HepG2 (cell line): ENCODE measurements around the gene AMIGO1. TPM values are rescaled to one million over a fixed set of nuclear protein-coding genes. Genes with fewer than 3 reads are reported as not detected.

Source experiments
- CREB1 ChIP-seq, 2 experiments: fragments of 450-650 bp in 1 of 2; IDR thresholded peaks; 2 replicates each; pipeline ENCODE4 v1.6.1; 2016 to 2017; ENCODE audit warnings: control low read depth in 1 of 2, mild to moderate bottlenecking in 1 of 2, missing compliant biosample characterization in 1 of 2, missing genetic modification characterization in 1 of 2
- FOSL1 ChIP-seq: sonication (generic); formaldehyde crosslinking; IDR thresholded peaks from 2 replicates; pipeline ENCODE4 v1.9.0; 2021; ENCODE audit warnings: missing genetic modification reagents, borderline replicate concordance
- GMEB1 ChIP-seq: sonication (generic); formaldehyde crosslinking; IDR thresholded peaks from 2 replicates; pipeline ENCODE4 v1.5.1; 2020; ENCODE audit warnings: missing genetic modification reagents, mild to moderate bottlenecking, borderline replicate concordance
- GTF3A ChIP-seq: sonication (generic); formaldehyde crosslinking; conservative IDR thresholded peaks from 2 replicates; pipeline ENCODE4 v1.4.0; 2020; ENCODE audit warnings: mild to moderate bottlenecking, missing genetic modification reagents
- IKZF5 ChIP-seq: IDR thresholded peaks from 2 replicates; pipeline ENCODE4 v1.6.1; 2018; ENCODE audit warnings: missing genetic modification reagents, mild to moderate bottlenecking, missing compliant biosample characterization
- KDM6A ChIP-seq: IDR thresholded peaks from 2 replicates; pipeline ENCODE4 v1.6.1; 2016; ENCODE audit warnings: low read depth
- RBM39 ChIP-seq: fragments of 200-400 bp; formaldehyde crosslinking; IDR thresholded peaks from one replicate; pipeline ENCODE4 v1.6.1; 2018; ENCODE audit warnings: antibody characterized with exemption, mild to moderate bottlenecking, low read depth, low read length; ENCODE audit not compliant: poor library complexity, severe bottlenecking
- SATB2 ChIP-seq: sonication (generic); formaldehyde crosslinking; IDR thresholded peaks from 2 replicates; pipeline ENCODE4 v1.5.0; 2020; ENCODE audit warnings: missing genetic modification reagents
- SIN3A ChIP-seq: IDR thresholded peaks from 2 replicates; pipeline ENCODE4 v1.6.1; 2011; ENCODE audit warnings: low read depth, mild to moderate bottlenecking, control low read depth, low read length, borderline replicate concordance
- TBX2 ChIP-seq: sonication (generic); formaldehyde crosslinking; IDR thresholded peaks from 2 replicates; pipeline ENCODE4 v1.5.0; 2020; ENCODE audit warnings: missing genetic modification reagents, mild to moderate bottlenecking, borderline replicate concordance
- THYN1 ChIP-seq: sonication (generic); formaldehyde crosslinking; IDR thresholded peaks from 2 replicates; pipeline ENCODE4 v1.8.1; 2023; ENCODE audit warnings: low read depth, mild to moderate bottlenecking, moderate library complexity, missing genetic modification reagents, borderline replicate concordance
- ZFX ChIP-seq: sonication (generic); formaldehyde crosslinking; IDR thresholded peaks from 2 replicates; pipeline ENCODE4 v1.4.0; 2020; ENCODE audit warnings: mild to moderate bottlenecking, low read depth, missing genetic modification reagents, moderate library complexity
- ZNF605 ChIP-seq: sonication (generic); formaldehyde crosslinking; IDR thresholded peaks from 2 replicates; pipeline ENCODE4 v1.8.0; 2022; ENCODE audit warnings: mild to moderate bottlenecking, missing genetic modification reagents
- ZNF782 ChIP-seq: sonication (generic); formaldehyde crosslinking; IDR thresholded peaks from 2 replicates; pipeline ENCODE4 v1.4.0; 2020; ENCODE audit warnings: missing genetic modification reagents, mild to moderate bottlenecking, borderline replicate concordance
- ZNF784 ChIP-seq: sonication (generic); formaldehyde crosslinking; IDR thresholded peaks from 2 replicates; pipeline ENCODE4 v1.5.1; 2020; ENCODE audit warnings: missing genetic modification reagents, mild to moderate bottlenecking, borderline replicate concordance
- polyA plus RNA-seq, 8 experiments: library from polyadenylated mRNA; depleted of rRNA in 3 of 8; stranded (reverse) in 7 of 8; unstranded in 1 of 8; fragments of >200 nt; fragmentation: Illumina TruSeq in 4 of 8; extraction: Trizol in 4 of 8; gene quantifications; 2 replicates each; pipeline versions ENCODE4 v1.2.1 to v1.2.3, GENCODE V29; 2011 to 2016; ENCODE audit warnings: low read depth in 4 of 8, missing spikeins in 1 of 8, mixed read lengths in 1 of 8; ENCODE audit not compliant: insufficient read depth in 1 of 8
- total RNA-seq, 5 experiments: library from RNA; depleted of rRNA; stranded (reverse); fragments of >200 nt; fragmentation: Illumina TruSeq; extraction: Trizol; gene quantifications; 2 replicates each; pipeline ENCODE4 v1.2.3, GENCODE V29; 2016; ENCODE audit warnings: low read depth in 1 of 5
- TF ChIP-seq, protein P1 (sequence below): sonication (generic); formaldehyde crosslinking; IDR thresholded peaks from 2 replicates; pipeline ENCODE4 v1.5.0; 2020; ENCODE audit warnings: mild to moderate bottlenecking, missing genetic modification reagents, moderate library complexity
- TF ChIP-seq, protein P2 (sequence below): sonication (generic); formaldehyde crosslinking; IDR thresholded peaks from 2 replicates; pipeline ENCODE4 v1.4.0; 2020; ENCODE audit warnings: missing genetic modification reagents
- TF ChIP-seq, protein P3 (sequence below): IDR thresholded peaks from 2 replicates; pipeline ENCODE4 v1.6.1; 2012; ENCODE audit warnings: low read depth, low read length, improper control_type of control experiment

The AMIGO1 gene
- total and polyA plus RNA-seq, 2 of the 13 experiments (the other 11 are each of a cell fraction or from before 2014, with no cell fraction given) = 0.40 to 1.3 TPM

DNA sequence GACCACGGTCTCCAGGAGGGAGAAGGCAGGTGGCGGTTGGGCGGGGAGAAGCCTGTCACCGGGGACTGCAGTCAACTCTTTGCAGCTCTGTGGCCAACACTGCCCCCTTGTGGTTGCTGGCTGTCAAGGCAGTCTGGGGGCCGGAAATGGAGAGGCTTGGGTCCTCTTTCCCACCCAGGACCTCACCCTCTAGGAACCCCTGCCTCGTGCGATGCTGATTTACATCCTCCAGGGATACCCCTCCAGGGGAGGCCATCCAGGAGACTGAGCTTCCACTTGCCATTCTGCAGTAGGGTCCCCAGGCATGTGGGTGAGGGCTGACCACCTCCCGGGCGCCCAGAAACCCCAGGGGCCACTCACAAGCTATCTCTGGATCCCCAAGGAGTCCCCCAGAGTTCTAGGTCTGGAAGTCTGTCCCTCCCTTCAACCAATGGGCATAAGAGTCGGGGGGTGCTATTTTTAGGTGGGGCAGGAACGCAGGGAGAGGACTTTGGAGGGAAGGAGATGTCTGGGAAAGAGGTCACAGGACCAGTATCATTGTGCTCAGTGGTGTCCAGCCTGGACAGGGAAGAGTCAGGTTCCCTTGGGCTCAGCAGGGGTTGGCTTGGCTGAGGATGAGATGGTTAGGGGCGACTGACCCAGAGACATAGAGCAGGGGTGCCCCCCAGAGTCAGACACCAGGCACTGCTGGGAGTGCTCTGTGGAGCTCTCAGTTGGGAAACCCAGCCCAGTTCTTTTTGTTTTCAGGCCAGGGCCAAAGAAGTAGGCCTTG, 23.0 kb upstream of the AMIGO1 start (continued):
- TF ChIP-seq, protein P1, sequence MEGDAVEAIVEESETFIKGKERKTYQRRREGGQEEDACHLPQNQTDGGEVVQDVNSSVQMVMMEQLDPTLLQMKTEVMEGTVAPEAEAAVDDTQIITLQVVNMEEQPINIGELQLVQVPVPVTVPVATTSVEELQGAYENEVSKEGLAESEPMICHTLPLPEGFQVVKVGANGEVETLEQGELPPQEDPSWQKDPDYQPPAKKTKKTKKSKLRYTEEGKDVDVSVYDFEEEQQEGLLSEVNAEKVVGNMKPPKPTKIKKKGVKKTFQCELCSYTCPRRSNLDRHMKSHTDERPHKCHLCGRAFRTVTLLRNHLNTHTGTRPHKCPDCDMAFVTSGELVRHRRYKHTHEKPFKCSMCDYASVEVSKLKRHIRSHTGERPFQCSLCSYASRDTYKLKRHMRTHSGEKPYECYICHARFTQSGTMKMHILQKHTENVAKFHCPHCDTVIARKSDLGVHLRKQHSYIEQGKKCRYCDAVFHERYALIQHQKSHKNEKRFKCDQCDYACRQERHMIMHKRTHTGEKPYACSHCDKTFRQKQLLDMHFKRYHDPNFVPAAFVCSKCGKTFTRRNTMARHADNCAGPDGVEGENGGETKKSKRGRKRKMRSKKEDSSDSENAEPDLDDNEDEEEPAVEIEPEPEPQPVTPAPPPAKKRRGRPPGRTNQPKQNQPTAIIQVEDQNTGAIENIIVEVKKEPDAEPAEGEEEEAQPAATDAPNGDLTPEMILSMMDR (CRISPR knock-in tag) = peak; percentile 96
- TF ChIP-seq ZNF605 (CRISPR knock-in tag) (no peak), KDM6A (CRISPR knock-in tag) (no peak), SATB2 (no peak), SIN3A (peak; percentile 49; the same call in 1 of the 2 replicates), THYN1 (CRISPR knock-in tag) (no peak), RBM39 (peak; percentile 45), ZFX (CRISPR knock-in tag) (0 out of 2 replicates have a peak, but pooled peaks have one; percentile 40), GTF3A (CRISPR knock-in tag) (0 out of 2 replicates have a peak, but pooled peaks have one; percentile 43), TBX2 (CRISPR knock-in tag) (peak; percentile 43; the same call in 1 of the 2 replicates), ZNF784 (0 out of 2 replicates have a peak, but pooled peaks have one; percentile 48), CREB1 (IDR thresholded peaks at IDR 0.05) (no peak), CREB1 (CRISPR knock-in tag; IDR thresholded peaks at IDR 0.05) (no peak), FOSL1 (CRISPR knock-in tag) (no peak), ZNF782 (CRISPR knock-in tag) (peak; percentile 47; the same call in 1 of the 2 replicates), IKZF5 (CRISPR knock-in tag) (0 out of 2 replicates have a peak, but pooled peaks have one; percentile 12), GMEB1 (CRISPR knock-in tag) (peak; percentile 21; the same call in 1 of the 2 replicates)
- TF ChIP-seq, protein P2, sequence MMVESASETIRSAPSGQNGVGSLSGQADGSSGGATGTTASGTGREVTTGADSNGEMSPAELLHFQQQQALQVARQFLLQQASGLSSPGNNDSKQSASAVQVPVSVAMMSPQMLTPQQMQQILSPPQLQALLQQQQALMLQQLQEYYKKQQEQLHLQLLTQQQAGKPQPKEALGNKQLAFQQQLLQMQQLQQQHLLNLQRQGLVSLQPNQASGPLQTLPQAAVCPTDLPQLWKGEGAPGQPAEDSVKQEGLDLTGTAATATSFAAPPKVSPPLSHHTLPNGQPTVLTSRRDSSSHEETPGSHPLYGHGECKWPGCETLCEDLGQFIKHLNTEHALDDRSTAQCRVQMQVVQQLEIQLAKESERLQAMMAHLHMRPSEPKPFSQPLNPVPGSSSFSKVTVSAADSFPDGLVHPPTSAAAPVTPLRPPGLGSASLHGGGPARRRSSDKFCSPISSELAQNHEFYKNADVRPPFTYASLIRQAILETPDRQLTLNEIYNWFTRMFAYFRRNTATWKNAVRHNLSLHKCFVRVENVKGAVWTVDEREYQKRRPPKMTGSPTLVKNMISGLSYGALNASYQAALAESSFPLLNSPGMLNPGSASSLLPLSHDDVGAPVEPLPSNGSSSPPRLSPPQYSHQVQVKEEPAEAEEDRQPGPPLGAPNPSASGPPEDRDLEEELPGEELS = 0 out of 2 replicates have a peak, but pooled peaks have one; percentile 4
- TF ChIP-seq, protein P3, sequence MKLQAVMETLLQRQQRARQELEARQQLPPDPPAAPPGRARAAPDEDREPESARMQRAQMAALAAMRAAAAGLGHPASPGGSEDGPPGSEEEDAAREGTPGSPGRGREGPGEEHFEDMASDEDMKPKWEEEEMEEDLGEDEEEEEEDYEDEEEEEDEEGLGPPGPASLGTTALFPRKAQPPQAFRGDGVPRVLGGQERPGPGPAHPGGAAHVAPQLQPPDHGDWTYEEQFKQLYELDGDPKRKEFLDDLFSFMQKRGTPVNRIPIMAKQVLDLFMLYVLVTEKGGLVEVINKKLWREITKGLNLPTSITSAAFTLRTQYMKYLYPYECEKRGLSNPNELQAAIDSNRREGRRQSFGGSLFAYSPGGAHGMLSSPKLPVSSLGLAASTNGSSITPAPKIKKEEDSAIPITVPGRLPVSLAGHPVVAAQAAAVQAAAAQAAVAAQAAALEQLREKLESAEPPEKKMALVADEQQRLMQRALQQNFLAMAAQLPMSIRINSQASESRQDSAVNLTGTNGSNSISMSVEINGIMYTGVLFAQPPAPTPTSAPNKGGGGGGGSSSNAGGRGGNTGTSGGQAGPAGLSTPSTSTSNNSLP = no peak
